ENCODE measurements around the gene EXOC7. TPM values are rescaled to one million over a fixed set of nuclear protein-coding genes. Genes with fewer than 3 reads are reported as not detected.
A peak's percentile ranks its signal among the peaks of the same experiment; 100 is the strongest.

EXOC7 gene
- total RNA-seq, 4 donors from 2014 or later: 88.0 to 143 (median 105) TPM

DNA sequence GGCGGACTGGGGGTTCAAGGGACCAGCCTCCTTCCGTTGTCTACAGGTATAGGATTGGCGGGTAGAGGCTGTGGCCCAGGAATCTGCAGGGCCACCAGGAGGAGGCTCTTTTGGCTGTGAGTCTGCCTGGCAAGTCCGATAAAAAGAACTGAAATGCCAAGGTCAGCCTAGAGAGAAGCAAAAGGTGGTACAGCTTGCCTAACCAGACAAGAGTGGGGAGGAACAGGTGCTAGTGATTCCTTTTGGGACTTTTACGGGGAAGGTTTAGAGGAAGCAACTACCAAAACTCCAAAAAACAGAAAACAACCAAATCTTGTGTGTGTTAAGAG is 70.8 kb downstream of the EXOC7 start:
- Histone ChIP-seq H3K36me3 (no peaks in the 10 kb centered on the region), H3K4me3 (no peak overlapping the region), H3K27ac (peak overlapping the region; percentile 24 to 90 (median 80)), H3K27me3 (no peaks in the 10 kb centered on the region), H3K9me3 (no peaks in the 10 kb centered on the region), H3K4me1 (peaks cover 13 to 43% (median 30%) of the 10 kb centered on the region in 4 donors)
- intact Hi-C loops (cut with DNase I; ENCODE audit: low total_unique reads) (no loop called here), in situ Hi-C loops (cut with MboI; ENCODE audit: low pct_ligation_motif_present in 1 of 4, low pct_unique_long_range_greater_than_20kb in 1 of 4, low sequenced_read_pairs in 3 of 4) (no loop called here)
- TF ChIP-seq EP300 (IDR thresholded peaks at IDR 0.05; ENCODE audit: low read depth): no peak
- TF ChIP-seq, protein P1, sequence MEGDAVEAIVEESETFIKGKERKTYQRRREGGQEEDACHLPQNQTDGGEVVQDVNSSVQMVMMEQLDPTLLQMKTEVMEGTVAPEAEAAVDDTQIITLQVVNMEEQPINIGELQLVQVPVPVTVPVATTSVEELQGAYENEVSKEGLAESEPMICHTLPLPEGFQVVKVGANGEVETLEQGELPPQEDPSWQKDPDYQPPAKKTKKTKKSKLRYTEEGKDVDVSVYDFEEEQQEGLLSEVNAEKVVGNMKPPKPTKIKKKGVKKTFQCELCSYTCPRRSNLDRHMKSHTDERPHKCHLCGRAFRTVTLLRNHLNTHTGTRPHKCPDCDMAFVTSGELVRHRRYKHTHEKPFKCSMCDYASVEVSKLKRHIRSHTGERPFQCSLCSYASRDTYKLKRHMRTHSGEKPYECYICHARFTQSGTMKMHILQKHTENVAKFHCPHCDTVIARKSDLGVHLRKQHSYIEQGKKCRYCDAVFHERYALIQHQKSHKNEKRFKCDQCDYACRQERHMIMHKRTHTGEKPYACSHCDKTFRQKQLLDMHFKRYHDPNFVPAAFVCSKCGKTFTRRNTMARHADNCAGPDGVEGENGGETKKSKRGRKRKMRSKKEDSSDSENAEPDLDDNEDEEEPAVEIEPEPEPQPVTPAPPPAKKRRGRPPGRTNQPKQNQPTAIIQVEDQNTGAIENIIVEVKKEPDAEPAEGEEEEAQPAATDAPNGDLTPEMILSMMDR (IDR thresholded peaks at IDR 0.05): no peak
- no peak for TF ChIP-seq POLR2AphosphoS5 (IDR thresholded peaks at IDR 0.05)
- TF ChIP-seq POLR2A (IDR thresholded peaks at IDR 0.05): no peak
- WGBS, 2 donors (ENCODE audit: low coverage in 1 of 2): 96 to 100% methylated on average over 2 to 5 of the region's 5 CpGs
- DNase-seq: no peak

DNA sequence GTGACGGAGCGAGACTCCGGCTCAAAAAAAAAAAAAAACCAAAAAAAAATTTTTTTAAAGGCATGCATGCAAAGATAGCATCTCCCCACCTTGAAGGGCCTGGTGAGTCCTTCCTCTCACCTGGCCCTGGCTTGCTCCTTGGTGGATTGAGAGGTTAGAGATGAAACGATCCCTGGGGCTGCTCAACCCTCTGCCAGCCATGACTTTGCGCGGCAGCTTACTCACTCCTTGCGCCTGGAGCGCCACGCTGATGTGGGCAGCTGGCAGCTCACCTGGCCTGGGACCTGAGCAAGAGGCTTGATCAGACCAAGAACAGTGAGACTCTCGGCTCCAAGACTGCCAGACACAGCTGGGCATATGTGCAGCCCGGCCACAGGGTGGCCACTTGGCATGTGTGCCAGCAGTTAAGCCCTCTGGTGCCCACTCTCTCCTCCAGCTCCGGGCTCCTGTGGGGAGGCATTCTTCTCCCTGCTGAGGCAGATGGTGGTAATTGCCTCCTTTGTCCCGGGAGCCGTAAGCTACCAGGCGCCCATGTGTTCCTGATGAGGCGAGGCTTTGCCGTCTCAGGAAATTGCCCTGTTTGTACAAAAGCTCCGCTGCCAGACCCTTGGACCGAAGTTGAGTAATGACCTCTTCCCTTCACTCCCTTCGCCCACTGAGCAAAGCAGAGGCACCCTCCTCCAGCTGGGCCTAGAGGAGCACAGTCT is 71.4 kb downstream of the EXOC7 start:
- Histone ChIP-seq H3K4me3 (no peak overlapping the region), H3K9me3 (no peaks in the 10 kb centered on the region), H3K36me3 (no peaks in the 10 kb centered on the region), H3K27ac (peak overlapping the region in 2 of 4 donors; percentile 81 to 90), H3K4me1 (peaks cover 10 to 43% (median 31%) of the 10 kb centered on the region in 4 donors), H3K27me3 (no peaks in the 10 kb centered on the region)
- intact Hi-C loops (cut with DNase I; ENCODE audit: low total_unique reads): no loop called here
- TF ChIP-seq, protein P1 (IDR thresholded peaks at IDR 0.05): peak in 4 of 5 experiments; percentile 13 to 35 (median 20)
- TF ChIP-seq POLR2A (IDR thresholded peaks at IDR 0.05): no peak
- TF ChIP-seq EP300 (IDR thresholded peaks at IDR 0.05; ENCODE audit: low read depth): no peak
- TF ChIP-seq POLR2AphosphoS5 (IDR thresholded peaks at IDR 0.05): no peak
- no peak for DNase-seq
- 69 to 70% methylated on average over 4 to 20 of the region's 20 CpGs for WGBS, 2 donors (ENCODE audit: low coverage in 1 of 2)
- in situ Hi-C loops (cut with MboI; ENCODE audit: low pct_ligation_motif_present in 1 of 4, low pct_unique_long_range_greater_than_20kb in 1 of 4, low sequenced_read_pairs in 3 of 4): no loop called here

Small RNA genes lying within 50 kb of the gene (small RNA-seq; reads per million reads assigned to genes)
- 0 to 0.28 (median 0) reads per million in 4 donors for gene MIR6868

Other genes starting within 250 kb of the EXOC7 start
- 10 to 100 TPM; 27.7 to 75.1 (median 56.8) TPM for gene WBP2, start 248.5 kb downstream of the EXOC7 start, total RNA-seq
- 100 to 1,000 TPM in 1 of 4 donors, 10 to 100 TPM in 3; 38.6 to 118 (median 41.0) TPM for gene TRIM47, start 225.2 kb downstream of the EXOC7 start, total RNA-seq
- gene TRIM65, start 206.8 kb downstream of the EXOC7 start, total RNA-seq: 10 to 100 TPM; 16.8 to 21.7 (median 20.5) TPM
- 100 to 1,000 TPM in 1 of 4 donors, 10 to 100 TPM in 3; 40.6 to 117 (median 48.5) TPM for gene MRPL38, start 198.9 kb downstream of the EXOC7 start, total RNA-seq
- 10 to 100 TPM in 2 of 4 donors, 1 to 10 TPM in 2; 2.9 to 29.9 (median 7.9) TPM for gene FBF1, start 162.7 kb downstream of the EXOC7 start, total RNA-seq
- 100 to 1,000 TPM in 3 of 4 donors, 10 to 100 TPM in 1; 37.0 to 254 (median 212) TPM for gene ACOX1, start 124.6 kb downstream of the EXOC7 start, total RNA-seq
- 100 to 1,000 TPM in 1 of 4 donors, 10 to 100 TPM in 3; 18.7 to 137 (median 20.7) TPM for gene TEN1, start 124.5 kb downstream of the EXOC7 start, total RNA-seq
- gene CDK3, start 102.9 kb downstream of the EXOC7 start, total RNA-seq: 10 to 100 TPM in 2 of 4 donors, 1 to 10 TPM in 1, not detected in 1; 5.4 to 24.6 (median 16.9) TPM
- 10 to 100 TPM; 17.1 to 23.7 (median 20.6) TPM for gene EVPL, start 76.5 kb downstream of the EXOC7 start, total RNA-seq
- 10 to 100 TPM; 11.6 to 44.8 (median 30.4) TPM for gene SRP68, start 31.3 kb downstream of the EXOC7 start, total RNA-seq
- gene GALR2, start 29.0 kb downstream of the EXOC7 start, total RNA-seq: 1 to 10 TPM in 3 of 4 donors, not detected in 1; 1.9 to 10.0 (median 3.2) TPM
- gene ZACN, start 24.6 kb downstream of the EXOC7 start, total RNA-seq: under 1 TPM in 1 of 4 donors, not detected in 3; 0.40 TPM
- gene FOXJ1, start 37.5 kb upstream of the EXOC7 start, total RNA-seq: 1 to 10 TPM in 2 of 4 donors, under 1 TPM in 1, not detected in 1; 0.82 to 7.4 (median 1.9) TPM
- 100 to 1,000 TPM in 1 of 4 donors, 10 to 100 TPM in 3; 32.5 to 164 (median 54.8) TPM for gene RNF157, start 136.7 kb upstream of the EXOC7 start, total RNA-seq
- 10 to 100 TPM; 25.5 to 51.2 (median 34.5) TPM for gene UBALD2, start 161.6 kb upstream of the EXOC7 start, total RNA-seq
- gene QRICH2, start 204.5 kb upstream of the EXOC7 start, total RNA-seq: 1 to 10 TPM; 1.6 to 2.6 (median 2.0) TPM